ENCODE results near the gene GTPBP8. TPM values are rescaled to one million over a fixed set of nuclear protein-coding genes. Genes with fewer than 3 reads are reported as not detected.

GTPBP8 gene
- total and polyA plus RNA-seq, 2 experiments from 2014 or later, result 20.3 to 34.3 TPM

- TF ChIP-seq EZH2 (IDR thresholded peaks at IDR 0.05; ENCODE audit: insufficient read depth, poor library complexity, severe bottlenecking) (no peak), EZH2phosphoT487 (IDR thresholded peaks at IDR 0.05; ENCODE audit: insufficient read depth, low read depth) (no peak)
These were observed 14.8 kb upstream of the GTPBP8 start for GRCh38 chr3:112976001-112976400.

GRCh38 chr3:112976953-112977352, 13.8 kb upstream of the GTPBP8 start:
- H3K36me3 ChIP-seq (ENCODE audit: low read depth), result no peaks in the 10 kb centered on the region
- no peak overlapping the region for H3K9ac ChIP-seq
- no peaks in the 10 kb centered on the region for H3F3A ChIP-seq (ENCODE audit: insufficient read depth)
- no peaks in the 10 kb centered on the region for H3K9me3 ChIP-seq (ENCODE audit: low read depth)
- H2AFZ ChIP-seq, result no peak overlapping the region
- H3K9me2 ChIP-seq (ENCODE audit: insufficient read depth), result no peaks in the 10 kb centered on the region
- DNase-seq, result no peak
- H4K20me1 ChIP-seq (ENCODE audit: insufficient read depth), result no peaks in the 10 kb centered on the region
- no peaks in the 10 kb centered on the region for H3K79me2 ChIP-seq (ENCODE audit: insufficient read depth)
- no peak overlapping the region for H3K27ac ChIP-seq
- H3K27me3 ChIP-seq (replicated peaks; ENCODE audit: insufficient read depth), result no peaks in the 10 kb centered on the region
- TF ChIP-seq EZH2 (IDR thresholded peaks at IDR 0.05; ENCODE audit: insufficient read depth, poor library complexity, severe bottlenecking) (no peak), EZH2phosphoT487 (IDR thresholded peaks at IDR 0.05; ENCODE audit: insufficient read depth, low read depth) (no peak)
- no peaks in the 10 kb centered on the region for H3K4me1 ChIP-seq (ENCODE audit: insufficient read depth)
- 42 to 55% methylated on average over 2 of the region's 2 CpGs for WGBS, 2 experiments (ENCODE audit: low coverage in 1 of 2, low lambda C conversion rate in 2 of 2, missing lambda C conversion rate in 2 of 2)
- no peak overlapping the region for H3K4me2 ChIP-seq (ENCODE audit: unreplicated experiment)
- H3K4me3 ChIP-seq, result no peak overlapping the region
- in situ Hi-C loops (cut with MboI), result loop anchor here (10.0 kb wide), 1 partner anchor 242 kb away; no protein-coding TSS in a partner anchor

More at GRCh38 chr3:112976001-112976400, 14.8 kb upstream of the GTPBP8 start:
- no peak overlapping the region for H3K4me2 ChIP-seq (ENCODE audit: unreplicated experiment)
- H4K20me1 ChIP-seq (ENCODE audit: insufficient read depth), result no peaks in the 10 kb centered on the region
- H3K79me2 ChIP-seq (ENCODE audit: insufficient read depth), result no peaks in the 10 kb centered on the region
- no peak overlapping the region for H2AFZ ChIP-seq
- no peak overlapping the region for H3K9ac ChIP-seq
- H3K27me3 ChIP-seq (replicated peaks; ENCODE audit: insufficient read depth), result no peaks in the 10 kb centered on the region
- DNase-seq, result no peak
- no peak overlapping the region for H3K4me3 ChIP-seq
- H3K9me2 ChIP-seq (ENCODE audit: insufficient read depth), result no peaks in the 10 kb centered on the region
- no peak overlapping the region for H3K27ac ChIP-seq
- no peaks in the 10 kb centered on the region for H3K4me1 ChIP-seq (ENCODE audit: insufficient read depth)
- H3F3A ChIP-seq (ENCODE audit: insufficient read depth), result no peaks in the 10 kb centered on the region
- in situ Hi-C loops (cut with MboI), result loop anchor here (10.0 kb wide), 1 partner anchor 241 kb away; no protein-coding TSS in a partner anchor
- no peaks in the 10 kb centered on the region for H3K36me3 ChIP-seq (ENCODE audit: low read depth)
- no peaks in the 10 kb centered on the region for H3K9me3 ChIP-seq (ENCODE audit: low read depth)

- H2AFZ ChIP-seq, result peak overlapping the region; percentile 13; the same call in 1 of the 2 replicates
- H3K4me1 ChIP-seq (ENCODE audit: insufficient read depth), result no peaks in the 10 kb centered on the region
- H3K4me3 ChIP-seq, result no peak overlapping the region
- no peaks in the 10 kb centered on the region for H3K36me3 ChIP-seq (ENCODE audit: low read depth)
- H3K9ac ChIP-seq, result no peak overlapping the region
- no peak for TF ChIP-seq EZH2 (IDR thresholded peaks at IDR 0.05; ENCODE audit: insufficient read depth, poor library complexity, severe bottlenecking)
- no peak for TF ChIP-seq EZH2phosphoT487 (IDR thresholded peaks at IDR 0.05; ENCODE audit: insufficient read depth, low read depth)
- no peak overlapping the region for H3K27ac ChIP-seq
- H3F3A ChIP-seq (ENCODE audit: insufficient read depth), result no peaks in the 10 kb centered on the region
- H3K9me3 ChIP-seq (ENCODE audit: low read depth), result no peaks in the 10 kb centered on the region
- peak; percentile 65 for DNase-seq
- H3K9me2 ChIP-seq (ENCODE audit: insufficient read depth), result no peaks in the 10 kb centered on the region
- H3K79me2 ChIP-seq (ENCODE audit: insufficient read depth), result no peaks in the 10 kb centered on the region
- no peak overlapping the region for H3K4me2 ChIP-seq (ENCODE audit: unreplicated experiment)
- in situ Hi-C loops (cut with MboI), result loop anchor here (10.0 kb wide), 1 partner anchor 245 kb away; no protein-coding TSS in a partner anchor
- no peaks in the 10 kb centered on the region for H4K20me1 ChIP-seq (ENCODE audit: insufficient read depth)
- no peaks in the 10 kb centered on the region for H3K27me3 ChIP-seq (replicated peaks; ENCODE audit: insufficient read depth)
- WGBS, 2 experiments (ENCODE audit: low coverage in 1 of 2, low lambda C conversion rate in 2 of 2, missing lambda C conversion rate in 2 of 2), result 6% methylated on average over 1 of the region's 1 CpG
These were observed 11.4 kb upstream of the GTPBP8 start for GRCh38 chr3:112979244-112979832.

- Histone ChIP-seq H3K27ac (no peak overlapping the region), H3K4me2 (ENCODE audit: unreplicated experiment) (no peak overlapping the region), H3K79me2 (ENCODE audit: insufficient read depth) (no peaks in the 10 kb centered on the region), H3K27me3 (replicated peaks; ENCODE audit: insufficient read depth) (no peaks in the 10 kb centered on the region), H3K4me1 (ENCODE audit: insufficient read depth) (no peaks in the 10 kb centered on the region), H3K9ac (no peak overlapping the region), H3K36me3 (ENCODE audit: low read depth) (no peaks in the 10 kb centered on the region), H3K9me2 (ENCODE audit: insufficient read depth) (no peaks in the 10 kb centered on the region), H4K20me1 (ENCODE audit: insufficient read depth) (no peaks in the 10 kb centered on the region), H2AFZ (no peak overlapping the region), H3K4me3 (no peak overlapping the region), H3F3A (ENCODE audit: insufficient read depth) (no peaks in the 10 kb centered on the region), H3K9me3 (ENCODE audit: low read depth) (no peaks in the 10 kb centered on the region)
- DNase-seq, result peak; percentile 14
- TF ChIP-seq EZH2 (IDR thresholded peaks at IDR 0.05; ENCODE audit: insufficient read depth, poor library complexity, severe bottlenecking), result no peak
- in situ Hi-C loops (cut with MboI), result loop anchor here (10.0 kb wide), 2 partner anchors 335 to 395 kb away; partner anchors contain the start of gene CCDC80
- 8 to 19% methylated on average over 1 of the region's 1 CpG for WGBS, 2 experiments (ENCODE audit: low coverage in 1 of 2, low lambda C conversion rate in 2 of 2, missing lambda C conversion rate in 2 of 2)
These were observed 10.7 kb upstream of the GTPBP8 start for GRCh38 chr3:112980080-112980479.
